Measurements from ENCODE around the gene ENTPD1. TPM values are rescaled to one million over a fixed set of nuclear protein-coding genes. Genes with fewer than 3 reads are reported as not detected.

ENTPD1 gene
- total and polyA plus RNA-seq, 10 of the 15 experiments (the other 5 are each of a cell fraction or from before 2014, with no cell fraction given): 110 to 413 (median 161) TPM

- in situ Hi-C loops (cut with MboI) (no loop called here), intact Hi-C loops (cut with micrococcal nuclease; ENCODE audit: unreplicated experiment) (no loop called here)
- Histone ChIP-seq H3K4me1 (ENCODE audit: control insufficient read depth, insufficient read depth, low read length) (peaks cover 36% of the 10 kb centered on the region), H3K36me3 (ENCODE audit: control insufficient read depth in 2 of 2, insufficient read depth in 2 of 2, low read length in 1 of 2) (peaks cover 8 to 11% of the 10 kb centered on the region in 2 experiments), H3K27me3 (replicated peaks in 1 of 2; ENCODE audit: control insufficient read depth in 2 of 2, insufficient read depth in 2 of 2, low read length in 1 of 2) (no peaks in the 10 kb centered on the region), H3K9ac (ENCODE audit: control insufficient read depth, insufficient read depth, low read length) (no peak overlapping the region), H3K4me2 (ENCODE audit: control insufficient read depth, insufficient read depth) (no peak overlapping the region), H3K4me3 (no peak overlapping the region), H4K20me1 (ENCODE audit: control insufficient read depth, insufficient read depth) (no peaks in the 10 kb centered on the region), H3K27ac (ENCODE audit: control insufficient read depth, insufficient read depth) (no peak overlapping the region), H3K9me3 (replicated peaks; ENCODE audit: control insufficient read depth, insufficient read depth, low read length) (peaks cover 9% of the 10 kb centered on the region), H3K79me2 (ENCODE audit: control insufficient read depth, insufficient read depth, low read length) (peaks cover 94% of the 10 kb centered on the region), H2AFZ (ENCODE audit: control insufficient read depth, low read depth, low read length) (no peak overlapping the region)
- ChIA-PET CTCF (interaction anchor here (0.9 to 3.9 kb wide), 4 partner anchors 12 to 102 kb away, joined by 3 to 24 read pairs (median 16); partner anchors contain the start of gene TCTN3), RAD21 (ENCODE audit: unreplicated experiment) (interaction anchor here (2.1 to 9.6 kb wide), 5 partner anchors 12 to 43 kb away, joined by 6 to 141 read pairs (median 80); no protein-coding TSS in a partner anchor), SMC1A (ENCODE audit: uncharacterized antibody, unreplicated experiment) (interaction anchor here (0.6 to 27.8 kb wide), 8 partner anchors 8 to 66 kb away, joined by 3 to 795 read pairs (median 37); partner anchors contain the start of gene ENTPD1), POLR2A (interaction anchor here (1.2 to 18.6 kb wide), 5 partner anchors 22 to 40 kb away, joined by 3 to 451 read pairs (median 17); partner anchors contain the start of gene ENTPD1)
- FAIRE-seq (no peak), DNase-seq (ENCODE audit: low read depth, low spot score) (no peak), ATAC-seq (no peak)
- TF ChIP-seq TAF1 (IDR thresholded peaks at IDR 0.05; ENCODE audit: borderline replicate concordance, low read depth, low read length): no peak
- TF ChIP-seq, protein P1, sequence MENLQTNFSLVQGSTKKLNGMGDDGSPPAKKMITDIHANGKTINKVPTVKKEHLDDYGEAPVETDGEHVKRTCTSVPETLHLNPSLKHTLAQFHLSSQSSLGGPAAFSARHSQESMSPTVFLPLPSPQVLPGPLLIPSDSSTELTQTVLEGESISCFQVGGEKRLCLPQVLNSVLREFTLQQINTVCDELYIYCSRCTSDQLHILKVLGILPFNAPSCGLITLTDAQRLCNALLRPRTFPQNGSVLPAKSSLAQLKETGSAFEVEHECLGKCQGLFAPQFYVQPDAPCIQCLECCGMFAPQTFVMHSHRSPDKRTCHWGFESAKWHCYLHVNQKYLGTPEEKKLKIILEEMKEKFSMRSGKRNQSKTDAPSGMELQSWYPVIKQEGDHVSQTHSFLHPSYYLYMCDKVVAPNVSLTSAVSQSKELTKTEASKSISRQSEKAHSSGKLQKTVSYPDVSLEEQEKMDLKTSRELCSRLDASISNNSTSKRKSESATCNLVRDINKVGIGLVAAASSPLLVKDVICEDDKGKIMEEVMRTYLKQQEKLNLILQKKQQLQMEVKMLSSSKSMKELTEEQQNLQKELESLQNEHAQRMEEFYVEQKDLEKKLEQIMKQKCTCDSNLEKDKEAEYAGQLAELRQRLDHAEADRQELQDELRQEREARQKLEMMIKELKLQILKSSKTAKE (IDR thresholded peaks at IDR 0.05; ENCODE audit: low read depth, poor library complexity, severe bottlenecking): peak; percentile 17
- 0 out of 2 replicates have a peak, but pooled peaks have one; percentile 29 for TF ChIP-seq POLR2AphosphoS5 (IDR thresholded peaks at IDR 0.05; ENCODE audit: low read length)
- BruUV-seq (replicated peaks): no TSS peak
Measured at GRCh38 chr10:95796504-95796903, 40.5 kb downstream of the ENTPD1 start.
